H9 (cell line): ENCODE data around the gene GAN. TPM values are rescaled to one million over a fixed set of nuclear protein-coding genes. Genes with fewer than 3 reads are reported as not detected.

ENCODE experiments used
- DNase-seq: peaks from one replicate; pipeline ENCODE4 v3.0.0-alpha.2; 2017
- H2AFZ ChIP-seq: one replicate; pipeline ENCODE4 v1.6.1; 2013; ENCODE audit warnings: mild to moderate bottlenecking, low read length, control low read depth, moderate library complexity
- H2AK5ac ChIP-seq: 2 replicates; pipeline ENCODE4 v1.6.1; 2013; ENCODE audit warnings: low read length, control low read depth, mixed read lengths; ENCODE audit not compliant: insufficient read length
- H2BK120ac ChIP-seq: one replicate; pipeline ENCODE4 v1.6.1; 2013; ENCODE audit warnings: low read depth, mild to moderate bottlenecking, low read length, control low read depth, inconsistent platforms; ENCODE audit not compliant: poor library complexity, severe bottlenecking
- H2BK12ac ChIP-seq: 2 replicates; pipeline ENCODE4 v1.6.1; 2013; ENCODE audit warnings: low read length, control low read depth, mixed read lengths, low read depth; ENCODE audit not compliant: insufficient read length
- H2BK15ac ChIP-seq: 2 replicates; pipeline ENCODE4 v1.6.1; 2013; ENCODE audit warnings: low read depth, low read length, control low read depth
- H2BK20ac ChIP-seq: one replicate; pipeline ENCODE4 v1.6.1; 2013; ENCODE audit warnings: low read depth, mild to moderate bottlenecking, low read length, control low read depth, inconsistent platforms; ENCODE audit not compliant: poor library complexity, severe bottlenecking
- H2BK5ac ChIP-seq: 2 replicates; pipeline ENCODE4 v1.6.1; 2013; ENCODE audit warnings: low read length, control low read depth, mixed read lengths; ENCODE audit not compliant: insufficient read length
- H3K14ac ChIP-seq: 2 replicates; pipeline ENCODE4 v1.6.1; 2013; ENCODE audit warnings: low read length, control low read depth; ENCODE audit not compliant: insufficient read depth
- H3K18ac ChIP-seq: 2 replicates; pipeline ENCODE4 v1.6.1; 2013; ENCODE audit warnings: low read depth, mild to moderate bottlenecking, mixed read lengths, low read length, control low read depth; ENCODE audit not compliant: insufficient read length
- H3K23ac ChIP-seq: 2 replicates; pipeline ENCODE4 v1.6.1; 2013; ENCODE audit warnings: low read length, control low read depth, mixed read lengths, low read depth; ENCODE audit not compliant: insufficient read length
- H3K23me2 ChIP-seq: 2 replicates; pipeline ENCODE4 v1.6.1; 2013; ENCODE audit warnings: low read depth, mild to moderate bottlenecking, mixed read lengths, low read length, control low read depth; ENCODE audit not compliant: insufficient read length, poor library complexity, severe bottlenecking
- H3K27ac ChIP-seq: 2 replicates; pipeline ENCODE4 v1.5.1; 2013; ENCODE audit warnings: low read length, control low read depth, mixed read lengths, low read depth; ENCODE audit not compliant: insufficient read length
- H3K27me3 ChIP-seq: 2 replicates; pipeline ENCODE4 v1.6.1; 2013; ENCODE audit warnings: low read length, control low read depth, inconsistent platforms; ENCODE audit not compliant: insufficient read depth
- H3K4ac ChIP-seq: 2 replicates; pipeline ENCODE4 v1.6.1; 2013; ENCODE audit warnings: low read depth, mild to moderate bottlenecking, control low read depth, inconsistent platforms, low read length, moderate library complexity
- H3K4me1 ChIP-seq: 2 replicates; pipeline ENCODE4 v1.6.1; 2013; ENCODE audit warnings: low read length, control low read depth, inconsistent platforms; ENCODE audit not compliant: insufficient read depth
- H3K4me2 ChIP-seq: 2 replicates; pipeline ENCODE4 v1.6.1; 2013; ENCODE audit warnings: low read length, control low read depth, mixed read lengths; ENCODE audit not compliant: insufficient read length, insufficient read depth
- H3K56ac ChIP-seq: 2 replicates; pipeline ENCODE4 v1.6.1; 2013; ENCODE audit warnings: low read depth, mild to moderate bottlenecking, mixed read lengths, low read length, control low read depth; ENCODE audit not compliant: insufficient read length
- H3K79me1 ChIP-seq: 2 replicates; pipeline ENCODE4 v1.6.1; 2013; ENCODE audit warnings: low read depth, mild to moderate bottlenecking, moderate library complexity, low read length, control low read depth, inconsistent platforms; ENCODE audit not compliant: insufficient read depth, poor library complexity, severe bottlenecking
- H3K79me2 ChIP-seq: 2 replicates; pipeline ENCODE4 v1.6.1; 2013; ENCODE audit warnings: low read length, control low read depth, inconsistent platforms; ENCODE audit not compliant: insufficient read depth
- H3K9ac ChIP-seq: 2 replicates; pipeline ENCODE4 v1.6.1; 2013; ENCODE audit warnings: low read length, control low read depth, mixed read lengths; ENCODE audit not compliant: insufficient read length; ENCODE audit errors: extremely low read depth
- H3K9me3 ChIP-seq: one replicate; pipeline ENCODE4 v1.6.1; 2013; ENCODE audit warnings: low read depth, low read length, inconsistent platforms; ENCODE audit not compliant: control insufficient read depth
- H3T11ph ChIP-seq: one replicate; pipeline ENCODE4 v1.6.1; 2013; ENCODE audit warnings: mild to moderate bottlenecking, low read length, control low read depth, inconsistent platforms
- H4K20me1 ChIP-seq: one replicate; pipeline ENCODE4 v1.6.1; 2013; ENCODE audit not compliant: control insufficient read depth, insufficient read length, insufficient read depth
- H4K5ac ChIP-seq: 2 replicates; pipeline ENCODE4 v1.6.1; 2013; ENCODE audit warnings: low read depth, mild to moderate bottlenecking, mixed read lengths, low read length, control low read depth; ENCODE audit not compliant: insufficient read length
- H4K8ac ChIP-seq: replicated peaks from 2 replicates; pipeline ENCODE4 v1.6.1; 2013; ENCODE audit warnings: low read length, control low read depth, mixed read lengths, low read depth; ENCODE audit not compliant: insufficient read length
- H4K91ac ChIP-seq: 2 replicates; pipeline ENCODE4 v1.6.1; 2013; ENCODE audit warnings: low read depth, mild to moderate bottlenecking, moderate library complexity, mixed read lengths, low read length, control low read depth; ENCODE audit not compliant: insufficient read length
- H3K27ac Mint-ChIP-seq, 3 experiments: 2 replicates in 2 of 3; 3 replicates in 1 of 3; pipeline ENCODE4 v1.8.0; 2020 to 2021; ENCODE audit warnings: mixed read lengths in 3 of 3, mild to moderate bottlenecking in 1 of 3, moderate library complexity in 1 of 3
- H3K27me3 Mint-ChIP-seq: 2 replicates; pipeline ENCODE4 v1.8.0; 2021; ENCODE audit warnings: low read depth, mild to moderate bottlenecking, moderate library complexity, mixed read lengths
- H3K36me3 Mint-ChIP-seq, 3 experiments: 2 replicates in 2 of 3; 3 replicates in 1 of 3; pipeline ENCODE4 v1.8.0; 2020 to 2021; ENCODE audit warnings: low read depth in 3 of 3, mixed read lengths in 3 of 3; ENCODE audit not compliant: insufficient read depth in 1 of 3
- H3K4me1 Mint-ChIP-seq, 2 experiments: 2 replicates each; pipeline ENCODE4 v1.8.0; 2020; ENCODE audit warnings: mixed read lengths in 2 of 2
- H3K4me3 Mint-ChIP-seq, 2 experiments: 2 replicates in 1 of 2; 3 replicates in 1 of 2; pipeline ENCODE4 v1.8.0; 2020 to 2021; ENCODE audit warnings: mild to moderate bottlenecking in 2 of 2, mixed read lengths in 2 of 2, moderate library complexity in 1 of 2
- H3K9me3 Mint-ChIP-seq, 2 experiments: 2 replicates in 1 of 2; 3 replicates in 1 of 2; pipeline ENCODE4 v1.8.0; 2020; ENCODE audit warnings: mild to moderate bottlenecking in 2 of 2, mixed read lengths in 2 of 2, moderate library complexity in 1 of 2
- WGBS: extraction: QIAGEN DNeasy Blood & Tissue Kit; methylation state at CpG from one replicate; pipeline ENCODE4 v1.1.7; 2013; ENCODE audit warnings: missing lambda C conversion rate, low lambda C conversion rate, mixed read lengths; ENCODE audit not compliant: insufficient read length; ENCODE audit errors: extremely low coverage; 5-methylcytosine and 5-hydroxymethylcytosine counted together
- total RNA-seq: library from RNA; stranded (reverse); gene quantifications from 2 replicates; pipeline ENCODE4 v1.2.1, GENCODE V29; 2021
- TF ChIP-seq, protein P1 (sequence below): fragments of 200-600 bp; sonication (generic); conservative IDR thresholded peaks from 3 replicates; pipeline ENCODE4 v1.8.0; 2021; ENCODE audit warnings: antibody characterized with exemption, mild to moderate bottlenecking

The GAN gene
- total RNA-seq, 1 experiment from 2014 or later, result 20.9 TPM

DNA sequence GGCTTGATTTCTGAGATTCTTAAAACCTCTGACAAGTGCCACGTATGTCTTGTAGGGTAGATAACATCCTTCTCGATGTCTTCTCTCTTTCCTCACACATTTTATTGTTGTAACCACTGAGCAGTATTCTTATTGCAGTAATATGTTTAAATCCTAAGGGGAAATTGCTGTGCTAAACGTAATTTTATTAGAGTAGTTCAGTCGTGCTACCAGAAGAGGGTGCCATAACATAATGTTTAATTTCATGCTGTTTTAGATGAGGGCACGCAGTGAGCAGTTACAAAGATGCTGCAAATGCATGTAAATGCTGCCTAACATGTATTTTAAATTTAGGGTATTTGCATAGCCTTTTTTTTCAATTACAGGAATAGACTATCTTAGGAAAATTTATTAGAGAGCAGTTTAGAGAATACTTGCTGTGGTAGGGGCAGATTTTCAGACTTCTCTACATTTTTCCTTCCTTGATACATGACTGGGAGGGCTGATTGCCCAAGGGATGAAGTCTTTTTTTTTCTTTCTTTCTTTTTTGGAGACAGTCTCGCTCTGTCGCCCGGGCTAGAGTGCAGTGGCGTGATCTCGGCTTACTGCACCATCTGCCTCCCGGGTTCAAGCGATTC lies 51.7 kb downstream of the GAN start:
- Histone ChIP-seq H3K79me2 (no peaks in the 10 kb centered on the region), H3K27ac (no peak overlapping the region), H3K4me1 (no peaks in the 10 kb centered on the region), H2BK120ac (no peak overlapping the region), H2BK12ac (no peak overlapping the region), H3K79me1 (no peaks in the 10 kb centered on the region), H4K8ac (no peak overlapping the region), H3K9me3 (no peaks in the 10 kb centered on the region), H3K18ac (no peak overlapping the region), H2BK15ac (no peak overlapping the region), H3K56ac (no peak overlapping the region), H3K4ac (no peak overlapping the region), H4K5ac (no peak overlapping the region), H2AK5ac (no peak overlapping the region), H2BK5ac (no peak overlapping the region), H2AFZ (no peak overlapping the region), H2BK20ac (no peak overlapping the region), H3K14ac (no peak overlapping the region), H4K20me1 (no peaks in the 10 kb centered on the region), H3K27me3 (no peaks in the 10 kb centered on the region), H3K4me2 (no peak overlapping the region), H4K91ac (no peak overlapping the region), H3K23me2 (no peaks in the 10 kb centered on the region), H3K23ac (no peak overlapping the region), H3K9ac (no peak overlapping the region), H3T11ph (no peak overlapping the region)
- no peaks in the 10 kb centered on the region for H3K9me3 Mint-ChIP-seq
- H3K4me1 Mint-ChIP-seq, result no peaks in the 10 kb centered on the region
- H3K4me3 Mint-ChIP-seq, result no peak overlapping the region
- peaks cover 22 to 79% (median 57%) of the 10 kb centered on the region in 3 experiments for H3K36me3 Mint-ChIP-seq
- H3K27me3 Mint-ChIP-seq, result no peaks in the 10 kb centered on the region
- no peak for DNase-seq
- no CpG with 5 or more reads among the region's 12 CpGs for WGBS
- TF ChIP-seq, protein P1, sequence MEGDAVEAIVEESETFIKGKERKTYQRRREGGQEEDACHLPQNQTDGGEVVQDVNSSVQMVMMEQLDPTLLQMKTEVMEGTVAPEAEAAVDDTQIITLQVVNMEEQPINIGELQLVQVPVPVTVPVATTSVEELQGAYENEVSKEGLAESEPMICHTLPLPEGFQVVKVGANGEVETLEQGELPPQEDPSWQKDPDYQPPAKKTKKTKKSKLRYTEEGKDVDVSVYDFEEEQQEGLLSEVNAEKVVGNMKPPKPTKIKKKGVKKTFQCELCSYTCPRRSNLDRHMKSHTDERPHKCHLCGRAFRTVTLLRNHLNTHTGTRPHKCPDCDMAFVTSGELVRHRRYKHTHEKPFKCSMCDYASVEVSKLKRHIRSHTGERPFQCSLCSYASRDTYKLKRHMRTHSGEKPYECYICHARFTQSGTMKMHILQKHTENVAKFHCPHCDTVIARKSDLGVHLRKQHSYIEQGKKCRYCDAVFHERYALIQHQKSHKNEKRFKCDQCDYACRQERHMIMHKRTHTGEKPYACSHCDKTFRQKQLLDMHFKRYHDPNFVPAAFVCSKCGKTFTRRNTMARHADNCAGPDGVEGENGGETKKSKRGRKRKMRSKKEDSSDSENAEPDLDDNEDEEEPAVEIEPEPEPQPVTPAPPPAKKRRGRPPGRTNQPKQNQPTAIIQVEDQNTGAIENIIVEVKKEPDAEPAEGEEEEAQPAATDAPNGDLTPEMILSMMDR, result peak; percentile 84
- no peak overlapping the region for H3K27ac Mint-ChIP-seq
